Omental fat pad (tissue), 4 donors: ENCODE data around the gene SLC37A1. TPM values are rescaled to one million over a fixed set of nuclear protein-coding genes. Genes with fewer than 3 reads are reported as not detected.
"Not testable (repeated sequence)": the region's sequence is repeated elsewhere in the genome, so short reads cannot be mapped to it uniquely, and the experiment has no call there.

Experiments
- ATAC-seq: fragments of 150-250 bp; one replicate; pipeline ENCODE4 v1.9.1; 2016; ENCODE audit warnings: mild to moderate bottlenecking, moderate library complexity; ENCODE audit not compliant: low FRiP score
- DNase-seq: peaks from one replicate; pipeline ENCODE4 v3.0.0-alpha.2; 2019; ENCODE audit warnings: low spot score
- total RNA-seq, 4 donors: library from RNA; depleted of rRNA; stranded (reverse); fragments of >200 nt; gene quantifications; one replicate each; pipeline ENCODE4 v1.1.0, GENCODE V29; 2016
- TF ChIP-seq, protein P1 (sequence below), 3 donors: fragments of 450-650 bp; IDR thresholded peaks; one replicate each; pipeline ENCODE4 v1.5.1; 2016 to 2017; ENCODE audit warnings: antibody characterized with exemption in 3 of 3, mild to moderate bottlenecking in 3 of 3, moderate library complexity in 2 of 3

SLC37A1 gene
- total RNA-seq, 4 donors from 2014 or later = 4.6 to 11.0 (median 6.0) TPM

DNA sequence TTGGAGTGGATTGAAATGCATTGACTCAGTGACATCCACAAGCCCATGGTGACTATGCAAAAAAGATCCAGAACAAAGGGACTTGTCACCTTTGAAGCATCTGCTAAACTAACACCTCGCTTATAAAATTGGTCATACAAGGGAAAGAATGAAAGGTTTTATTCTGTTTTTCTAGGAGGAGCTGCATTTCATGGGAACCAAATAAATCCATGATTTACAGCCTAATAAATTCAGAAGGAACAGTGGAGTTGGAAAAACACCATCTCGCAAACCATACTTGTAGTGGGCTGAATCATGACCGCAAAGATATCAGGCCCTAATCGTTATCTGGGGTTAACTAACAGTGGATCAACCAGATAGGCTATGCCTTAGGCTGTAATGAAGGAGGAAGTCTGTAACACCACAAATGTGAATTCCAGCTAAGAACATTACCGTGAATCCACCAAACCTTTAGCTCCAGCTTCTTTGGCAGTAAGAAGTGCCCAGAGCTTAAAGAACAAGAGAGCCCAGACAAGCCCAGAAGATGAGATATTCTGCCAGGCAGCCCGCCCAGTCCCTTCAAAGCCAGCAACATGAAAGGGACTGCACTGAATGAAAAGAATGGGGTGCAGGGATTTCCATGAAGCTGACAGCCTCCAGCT, 45.0 kb upstream of the SLC37A1 start:
- DNase-seq (no peak), ATAC-seq (no peak)
- TF ChIP-seq, protein P1, sequence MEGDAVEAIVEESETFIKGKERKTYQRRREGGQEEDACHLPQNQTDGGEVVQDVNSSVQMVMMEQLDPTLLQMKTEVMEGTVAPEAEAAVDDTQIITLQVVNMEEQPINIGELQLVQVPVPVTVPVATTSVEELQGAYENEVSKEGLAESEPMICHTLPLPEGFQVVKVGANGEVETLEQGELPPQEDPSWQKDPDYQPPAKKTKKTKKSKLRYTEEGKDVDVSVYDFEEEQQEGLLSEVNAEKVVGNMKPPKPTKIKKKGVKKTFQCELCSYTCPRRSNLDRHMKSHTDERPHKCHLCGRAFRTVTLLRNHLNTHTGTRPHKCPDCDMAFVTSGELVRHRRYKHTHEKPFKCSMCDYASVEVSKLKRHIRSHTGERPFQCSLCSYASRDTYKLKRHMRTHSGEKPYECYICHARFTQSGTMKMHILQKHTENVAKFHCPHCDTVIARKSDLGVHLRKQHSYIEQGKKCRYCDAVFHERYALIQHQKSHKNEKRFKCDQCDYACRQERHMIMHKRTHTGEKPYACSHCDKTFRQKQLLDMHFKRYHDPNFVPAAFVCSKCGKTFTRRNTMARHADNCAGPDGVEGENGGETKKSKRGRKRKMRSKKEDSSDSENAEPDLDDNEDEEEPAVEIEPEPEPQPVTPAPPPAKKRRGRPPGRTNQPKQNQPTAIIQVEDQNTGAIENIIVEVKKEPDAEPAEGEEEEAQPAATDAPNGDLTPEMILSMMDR (IDR thresholded peaks at IDR 0.05) = no peak

DNA sequence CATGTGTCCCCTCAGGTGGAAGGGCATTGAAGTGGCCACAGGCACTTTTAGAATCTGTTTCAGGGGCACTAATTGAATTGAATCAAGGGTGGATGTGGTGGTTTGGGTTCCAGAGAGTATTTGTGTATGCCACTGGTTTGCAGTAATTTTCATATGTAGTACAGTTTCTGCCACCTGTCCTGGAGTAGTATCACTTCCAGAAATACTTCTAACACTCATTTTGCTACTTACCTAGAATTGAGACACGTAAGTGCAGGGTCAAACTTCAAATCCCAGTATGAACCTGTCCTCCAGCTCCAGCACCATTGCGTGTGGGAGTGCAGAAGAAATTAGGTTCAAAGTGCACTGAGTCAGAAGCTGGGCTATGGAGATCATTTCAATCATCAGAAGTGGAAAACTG, 44.4 kb upstream of the SLC37A1 start:
- no peak for ATAC-seq

DNA sequence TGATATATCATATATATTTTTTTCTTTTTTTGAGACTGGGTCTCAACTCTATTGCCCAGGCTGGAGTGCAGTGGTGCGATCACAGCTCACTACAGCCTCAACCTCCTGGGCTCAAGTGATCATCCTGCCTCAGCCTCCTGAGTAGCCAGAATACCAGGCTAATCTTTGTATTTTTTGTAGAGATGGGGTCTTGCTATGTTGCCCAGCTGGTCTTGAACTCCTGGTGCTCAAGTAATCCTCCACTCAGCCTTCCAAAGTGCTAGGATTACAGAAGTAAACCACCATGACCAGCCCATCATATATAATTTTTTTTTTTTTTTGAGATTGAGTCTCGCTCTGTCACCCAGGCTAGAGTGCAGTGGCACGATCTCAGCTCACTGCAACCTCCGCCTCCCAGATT, 43.9 kb upstream of the SLC37A1 start:
- not testable (repeated sequence) for ATAC-seq

More for the DNA sequence above, 44.4 kb upstream of the SLC37A1 start:
- TF ChIP-seq, protein P1 (IDR thresholded peaks at IDR 0.05) = no peak
- DNase-seq = no peak

DNA sequence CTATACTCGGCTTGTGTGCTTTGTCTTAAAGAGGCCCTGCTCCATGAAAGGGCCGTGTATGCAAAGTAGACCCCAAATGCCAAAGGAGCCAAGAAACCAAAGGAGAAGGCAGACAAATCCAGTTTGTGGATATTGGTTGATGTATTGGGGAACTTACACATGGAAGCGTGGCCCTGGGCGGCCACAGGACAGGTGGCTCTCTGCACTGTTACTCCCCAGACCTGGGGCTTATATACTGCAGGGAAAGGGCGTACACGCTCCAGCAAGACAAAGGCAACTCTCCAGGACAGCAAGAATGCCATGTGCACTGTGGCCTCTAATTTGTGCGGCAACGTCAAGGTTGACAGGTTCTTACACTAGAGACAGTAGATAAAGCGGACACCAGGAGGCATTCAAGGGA, 42.4 kb upstream of the SLC37A1 start:
- no peak for DNase-seq
- TF ChIP-seq, protein P1 (IDR thresholded peaks at IDR 0.05) = no peak
- no peak for ATAC-seq

More for the DNA sequence above, 43.9 kb upstream of the SLC37A1 start:
- not testable (repeated sequence) for DNase-seq

DNA sequence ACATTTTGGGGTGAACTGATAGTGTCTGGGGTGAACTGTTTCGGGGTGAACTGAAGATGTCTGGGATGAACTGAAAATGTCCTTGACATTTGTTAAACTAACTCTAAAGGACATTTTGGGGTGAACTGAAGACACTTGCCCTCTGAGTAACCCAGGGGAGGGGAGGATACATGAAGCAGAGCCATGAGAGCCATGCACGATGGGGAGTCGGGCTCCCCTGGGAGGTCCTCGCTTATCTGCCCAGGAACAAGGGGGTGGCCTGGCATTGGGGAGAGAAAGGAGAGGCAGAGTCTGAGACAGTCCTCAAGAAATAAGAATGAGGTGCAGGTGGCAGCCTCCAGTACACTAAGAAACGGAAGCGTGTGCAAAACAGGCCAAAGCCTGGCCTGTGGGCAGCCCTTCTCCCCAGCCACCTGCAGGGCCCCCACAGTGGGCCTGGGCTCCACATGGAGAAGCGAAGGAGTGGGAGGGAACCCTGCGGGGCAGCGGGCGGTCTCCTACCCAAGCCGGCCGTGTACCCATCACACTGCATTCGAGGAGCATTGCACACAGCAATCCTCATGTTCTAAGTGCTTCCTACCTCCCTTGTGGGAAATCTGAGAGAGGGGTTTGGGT, 41.8 kb upstream of the SLC37A1 start:
- no peak for ATAC-seq
- no peak for DNase-seq
- TF ChIP-seq, protein P1 (IDR thresholded peaks at IDR 0.05) = no peak

DNA sequence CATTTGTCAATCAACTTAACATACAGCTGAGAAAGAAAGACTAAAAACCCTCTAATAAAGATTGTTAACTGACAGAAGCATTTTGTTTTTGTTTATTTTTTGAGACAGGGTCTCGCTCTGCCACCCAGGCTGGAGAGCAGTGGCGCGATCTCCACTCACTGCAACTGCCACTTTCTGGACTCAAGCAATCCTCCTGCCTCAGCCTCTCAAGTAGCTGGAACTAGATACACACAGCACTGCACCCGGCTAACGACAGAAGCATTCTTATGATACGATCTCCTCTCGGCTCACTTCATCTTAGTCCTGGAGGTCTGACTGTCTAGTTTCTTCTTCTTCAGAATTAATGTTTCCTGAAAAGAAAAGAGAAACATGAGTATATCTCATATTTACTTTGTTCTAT, 41.1 kb upstream of the SLC37A1 start:
- DNase-seq (no peak), ATAC-seq (no peak)
- TF ChIP-seq, protein P1 (IDR thresholded peaks at IDR 0.05) = no peak

DNA sequence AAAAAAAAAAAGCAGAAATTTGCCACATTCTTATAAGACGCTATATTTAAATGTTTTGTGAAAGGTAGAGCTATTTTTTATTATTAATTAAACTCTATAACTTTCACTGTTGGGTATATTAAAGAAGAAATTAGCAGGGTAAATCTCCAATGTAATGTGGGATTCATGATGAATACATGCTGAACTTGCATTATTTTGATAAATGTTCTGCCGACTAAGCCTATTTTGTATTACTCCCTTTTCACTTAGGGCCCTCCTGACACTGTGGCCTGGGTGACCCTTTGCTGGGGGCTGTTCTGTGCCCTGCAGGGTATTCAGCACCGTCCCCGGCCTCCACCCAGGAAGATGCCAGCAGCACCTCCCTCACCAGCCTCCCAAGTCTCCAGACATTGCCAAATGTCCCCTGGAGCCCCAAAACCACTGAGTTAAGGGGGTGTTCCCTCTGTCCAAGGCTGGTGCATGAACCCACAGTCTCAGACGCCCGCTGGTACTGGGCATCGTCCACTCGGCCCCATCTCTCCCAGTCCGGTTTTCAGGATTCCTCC, 40.1 kb upstream of the SLC37A1 start:
- DNase-seq (no peak), ATAC-seq (no peak)
- TF ChIP-seq, protein P1 (IDR thresholded peaks at IDR 0.05) = no peak
